ENCODE results near the gene SDF4.

The SDF4 gene

GRCh38 chr1:1213345-1214265, 18.2 kb downstream of the SDF4 start, which contains the start of gene TNFRSF4:
Gene TNFRSF4, minus strand, starts transcription at chr1:1214153. Its CDS starts 26 bp downstream, at chr1:1214127.
- DNase-seq (ENCODE audit: low read depth in 2 of 2) = no peak

DNA sequence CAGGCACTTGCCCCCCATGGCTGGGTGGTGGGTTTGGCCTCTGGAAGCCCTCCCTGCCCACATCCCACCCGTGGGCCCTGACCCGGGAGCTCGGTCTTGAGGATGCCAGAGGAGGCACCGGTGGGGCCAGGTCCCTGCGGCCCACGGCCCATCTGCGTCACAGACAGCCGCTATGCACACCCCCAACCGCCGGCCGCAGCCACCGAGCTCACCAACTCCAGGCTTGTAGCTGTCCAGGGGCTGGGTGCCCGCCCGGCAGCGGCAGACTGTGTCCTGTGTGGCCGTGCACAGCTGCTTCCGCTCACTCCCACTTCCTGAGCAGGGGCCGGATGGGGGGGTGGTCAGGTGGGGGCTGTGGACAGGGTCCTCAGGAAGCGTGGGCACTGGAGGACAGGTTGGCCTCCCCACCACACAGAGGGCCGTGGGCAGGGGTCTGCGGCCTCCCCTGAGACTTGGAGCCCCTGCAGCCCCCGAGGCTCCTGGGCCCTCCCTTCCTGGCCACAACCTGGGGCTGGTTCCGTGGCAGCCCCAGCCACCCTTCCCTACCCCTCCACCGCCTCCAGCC, 18.9 kb downstream of the SDF4 start:
- no peak for DNase-seq (ENCODE audit: low read depth in 2 of 2)

DNA sequence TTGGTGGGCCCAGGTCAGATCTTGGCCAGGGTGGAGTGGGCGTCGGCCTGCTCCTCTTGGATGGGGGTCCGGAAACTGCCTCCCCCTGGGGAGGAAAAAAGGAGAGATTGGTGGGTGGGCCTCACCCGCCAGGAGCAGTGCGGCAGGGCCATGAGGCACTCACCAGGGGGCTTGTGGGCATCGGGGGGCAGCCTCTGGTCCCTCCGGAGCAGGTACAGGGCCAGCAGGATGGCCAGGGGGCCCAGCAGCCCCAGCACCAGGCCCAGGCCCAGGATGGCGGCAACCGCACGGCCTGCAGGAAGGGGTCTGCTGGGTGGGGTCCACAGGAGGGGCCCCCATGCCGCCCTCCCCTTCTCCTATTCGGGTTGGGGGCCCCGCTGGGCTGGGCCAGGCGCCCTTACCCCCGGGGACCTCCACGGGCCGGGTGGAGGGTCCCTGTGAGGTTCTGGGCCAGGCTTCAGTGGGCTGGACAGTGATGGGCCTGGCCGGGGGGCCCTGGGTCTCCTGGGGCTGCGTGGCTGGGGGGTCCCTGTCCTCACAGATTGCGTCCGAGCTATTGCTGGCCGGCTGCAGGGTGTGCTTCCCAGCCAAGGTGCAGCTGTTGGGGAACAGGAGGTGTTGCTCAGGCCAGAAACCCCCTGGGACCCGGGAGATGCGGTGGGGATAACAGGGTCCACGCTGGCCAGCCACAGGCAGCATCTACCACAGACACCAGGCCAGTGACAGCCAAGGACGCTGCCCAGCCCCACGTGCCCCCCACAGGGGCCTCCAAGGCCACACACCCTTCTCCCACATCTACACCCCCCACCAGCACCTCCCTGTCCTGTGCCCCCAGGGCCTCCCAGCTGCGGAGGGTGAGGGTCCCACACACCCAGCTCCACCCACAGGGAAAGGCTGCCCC, 20.0 kb downstream of the SDF4 start:
- DNase-seq (ENCODE audit: low read depth in 2 of 2) = no peak

DNA sequence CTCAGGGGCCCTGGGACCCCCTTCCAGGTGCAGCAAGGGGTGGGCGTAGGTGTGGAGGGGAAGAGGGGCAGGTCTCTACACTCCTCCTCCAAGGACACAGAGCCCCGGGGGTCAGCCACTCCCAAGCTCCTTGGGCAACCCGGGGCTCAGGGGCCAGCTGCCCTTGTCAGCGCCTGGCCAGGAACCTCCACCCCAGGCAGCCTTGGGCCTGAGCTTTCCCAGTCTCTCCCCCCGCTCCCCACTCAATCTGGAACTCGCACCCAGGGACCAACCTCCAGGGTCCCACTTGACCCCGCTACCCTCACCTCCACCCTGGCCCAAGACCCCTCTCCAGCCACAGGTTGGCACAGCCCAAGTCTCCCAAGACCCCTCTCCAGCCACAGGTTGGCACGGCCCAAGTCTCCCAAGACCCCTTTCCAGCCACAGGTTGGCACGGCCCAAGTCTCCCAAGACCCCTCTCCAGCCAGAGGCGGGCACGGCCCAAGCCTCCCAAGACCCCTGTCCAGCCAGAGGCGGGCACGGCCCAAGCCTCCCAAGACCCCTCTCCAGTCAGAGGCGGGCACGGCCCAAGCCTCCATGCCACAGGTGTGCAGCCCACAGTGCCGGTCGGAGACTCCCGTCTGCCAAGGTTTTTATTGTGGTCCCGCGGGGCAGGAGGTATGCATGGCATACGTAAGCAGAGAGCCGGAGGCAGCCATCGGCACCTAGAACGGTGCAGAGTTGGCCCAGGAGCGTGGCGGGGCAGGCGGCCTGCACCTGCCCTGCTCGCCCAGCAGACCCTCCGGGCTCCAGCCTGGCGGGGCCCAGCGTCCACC, 20.9 kb downstream of the SDF4 start:
- DNase-seq (ENCODE audit: low read depth in 2 of 2) = no peak

- DNase-seq (ENCODE audit: low read depth in 2 of 2) = no peak
These were observed 22.9 kb downstream of the SDF4 start for GRCh38 chr1:1208713-1209433.

GRCh38 chr1:1207571-1207892, 24.3 kb downstream of the SDF4 start:
- no peak for DNase-seq (ENCODE audit: low read depth in 2 of 2)

- no peak for DNase-seq (ENCODE audit: low read depth in 2 of 2)
These were observed 24.8 kb downstream of the SDF4 start for GRCh38 chr1:1206966-1207531.

DNA sequence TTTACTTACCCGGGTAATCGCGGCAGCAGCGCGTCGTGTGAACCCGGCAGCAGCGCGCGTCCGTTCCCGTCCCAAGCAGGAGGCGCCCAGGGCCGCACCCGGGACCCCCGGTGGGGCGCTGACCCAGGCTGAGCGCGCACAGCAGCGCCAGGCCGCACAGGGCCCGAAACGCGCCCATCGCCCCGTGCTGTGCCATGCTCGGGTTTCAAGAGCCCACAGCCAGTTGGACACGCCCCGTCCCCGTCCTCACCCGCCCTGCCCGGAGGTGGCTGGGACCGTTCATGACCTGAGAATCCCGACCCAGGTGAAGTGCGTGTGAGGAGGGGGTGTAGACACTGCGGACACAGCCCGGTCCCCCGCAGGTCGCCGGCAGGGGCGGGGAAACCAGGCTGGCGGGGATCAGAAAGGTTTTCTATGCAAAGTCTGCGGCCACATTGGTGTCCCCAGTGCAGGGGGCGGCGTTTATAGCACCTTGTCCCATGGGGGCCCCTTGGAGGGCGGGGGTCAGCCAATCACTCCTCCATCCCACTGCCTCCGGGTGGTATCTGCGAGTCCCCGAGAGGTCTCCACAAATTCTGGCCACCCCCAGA, 25.3 kb downstream of the SDF4 start, which contains the start of gene TNFRSF18:
Gene TNFRSF18 (minus strand): TSS at position 217 of the 590 bp plus-strand sequence. CDS start 21 bp downstream, at position 196.
- DNase-seq (ENCODE audit: low read depth in 2 of 2) = no peak

GRCh38 chr1:1205769-1206375, 25.9 kb downstream of the SDF4 start:
- DNase-seq (ENCODE audit: low read depth in 2 of 2) = no peak

DNA sequence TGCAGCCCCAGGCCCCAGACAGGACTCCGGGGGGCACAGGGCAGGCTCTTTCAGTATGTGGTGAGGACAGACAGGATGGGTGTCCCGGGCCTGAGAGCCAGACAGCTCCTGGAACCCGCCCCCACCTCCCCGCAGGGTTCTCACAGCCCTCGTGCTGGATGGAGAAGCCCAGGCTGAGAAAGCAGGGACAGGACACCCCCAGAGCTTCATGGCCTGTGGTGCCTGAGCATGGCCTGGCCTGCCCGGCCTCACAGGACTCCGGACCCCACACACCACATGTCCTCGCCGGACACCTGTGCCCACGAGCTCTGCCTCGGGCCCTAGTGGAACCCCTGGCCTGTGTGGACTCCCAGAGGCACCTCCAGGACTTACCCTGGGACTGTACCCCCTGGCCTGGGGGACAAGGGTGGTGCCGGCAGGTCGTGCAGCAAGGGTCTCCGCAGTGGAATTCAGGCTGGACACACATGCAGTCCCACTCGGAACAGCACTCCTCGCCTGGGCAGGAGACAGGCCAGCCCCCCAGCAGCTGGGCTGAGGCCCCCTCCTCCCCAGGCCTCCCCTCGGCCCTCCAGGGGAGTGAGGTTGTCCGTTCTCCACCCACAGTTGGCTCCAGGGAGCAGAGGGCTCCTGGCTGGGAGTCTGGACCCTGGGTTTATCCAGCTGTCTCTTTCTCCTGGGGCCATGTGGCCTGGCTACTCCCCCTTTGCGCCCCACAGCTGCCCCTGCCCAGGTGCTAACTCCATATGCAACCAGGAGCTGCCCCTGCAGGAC, 26.6 kb downstream of the SDF4 start:
- DNase-seq (ENCODE audit: low read depth in 2 of 2) = no peak

GRCh38 chr1:1204425-1204920, 27.3 kb downstream of the SDF4 start:
- DNase-seq (ENCODE audit: low read depth in 2 of 2) = no peak

DNA sequence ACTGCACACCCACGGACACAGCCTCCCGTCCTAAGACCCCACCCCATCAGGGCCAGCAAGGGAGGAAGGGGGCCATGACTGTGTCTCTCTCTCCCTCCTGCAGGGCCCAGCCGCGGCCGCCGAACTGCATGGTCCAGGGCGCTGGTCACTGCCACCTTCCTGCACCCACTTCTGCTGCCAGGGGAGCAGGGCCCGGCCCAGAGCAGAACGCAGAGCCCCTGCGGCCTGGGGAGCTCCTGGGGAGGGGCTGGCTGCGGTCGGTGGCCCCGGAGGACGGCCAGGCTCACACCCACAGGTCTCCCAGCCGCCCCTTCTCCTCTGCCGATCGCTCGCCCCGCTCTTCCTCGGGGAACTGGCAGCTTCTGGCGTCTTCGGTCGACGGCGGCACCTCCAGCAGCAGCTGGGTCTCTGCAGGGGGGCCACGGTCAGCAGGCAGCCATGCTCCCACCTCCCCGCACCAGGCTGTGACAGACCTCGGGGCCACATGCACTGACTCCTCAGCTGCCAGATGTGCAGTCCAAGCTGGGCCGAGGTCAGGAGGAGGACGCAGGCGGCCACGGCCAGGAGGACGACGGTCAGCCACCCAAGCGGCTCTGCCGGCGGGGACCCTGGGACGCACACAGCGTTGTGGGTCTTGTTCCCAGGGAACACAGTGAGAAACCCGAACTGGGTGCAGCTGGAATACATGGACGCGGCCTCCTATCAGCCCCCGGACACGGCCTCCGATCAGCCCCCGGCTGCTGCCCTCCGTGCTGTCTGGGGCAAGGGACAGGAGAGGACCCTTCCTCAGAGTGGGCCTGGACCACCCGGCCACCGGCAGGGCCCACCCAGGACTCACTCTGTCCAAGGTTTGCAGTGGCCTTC, 28.0 kb downstream of the SDF4 start:
- DNase-seq (ENCODE audit: low read depth in 2 of 2) = no peak

GRCh38 chr1:1202831-1203560, 28.8 kb downstream of the SDF4 start:
- no peak for DNase-seq (ENCODE audit: low read depth in 2 of 2)

- no peak for DNase-seq (ENCODE audit: low read depth in 2 of 2)
These were observed 30.7 kb downstream of the SDF4 start for GRCh38 chr1:1200876-1201810.

DNA sequence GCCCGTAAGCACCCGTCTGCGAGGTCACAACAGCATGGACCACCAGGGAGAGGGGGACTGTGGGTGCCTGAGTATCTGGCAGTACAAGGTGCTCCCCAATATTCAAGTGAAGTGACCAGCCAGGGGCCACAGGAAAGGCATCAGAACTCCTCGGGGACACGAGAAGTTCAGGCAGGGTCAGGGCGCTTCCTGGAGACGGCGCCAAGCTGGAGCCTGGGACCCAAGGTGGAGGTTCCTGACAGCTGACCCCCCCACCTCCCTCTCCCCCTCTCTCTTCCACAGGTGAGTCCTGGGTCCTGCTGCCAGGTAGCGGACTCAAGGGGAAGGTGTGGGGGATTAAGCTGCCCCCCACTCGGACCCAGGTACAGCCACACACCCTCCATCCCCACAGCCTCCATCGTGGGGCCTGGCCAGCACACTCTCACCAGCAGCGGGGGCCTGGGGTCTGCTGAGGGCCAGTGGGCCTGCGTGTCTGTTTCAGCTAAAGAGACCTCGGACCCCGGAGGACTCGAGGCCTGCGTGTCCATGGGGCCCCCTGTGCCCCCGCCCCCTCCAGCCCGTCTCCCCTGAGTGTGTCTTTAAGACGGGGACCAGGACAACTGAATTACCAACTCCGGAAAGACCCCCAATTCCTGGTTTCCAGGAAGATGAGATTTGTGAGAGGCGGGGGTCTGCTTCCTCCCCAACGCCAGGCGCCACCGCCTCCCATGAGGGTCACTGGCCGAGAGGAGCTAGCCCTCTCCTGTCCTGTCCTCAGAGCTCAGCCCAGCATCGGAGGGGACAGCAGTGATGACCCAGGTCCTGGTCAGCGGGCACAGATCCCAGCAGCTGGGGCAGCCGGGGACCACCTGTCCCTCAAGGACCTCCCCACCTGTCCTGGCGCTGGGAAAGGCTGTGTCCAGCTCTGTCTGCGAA, 31.6 kb downstream of the SDF4 start:
- DNase-seq (ENCODE audit: low read depth in 2 of 2) = no peak
